ENCODE results near the gene TSPO2.
"Not testable (repeated sequence)": the region's sequence is repeated elsewhere in the genome, so short reads cannot be mapped to it uniquely, and the experiment has no call there.

Gene TSPO2, protein sequence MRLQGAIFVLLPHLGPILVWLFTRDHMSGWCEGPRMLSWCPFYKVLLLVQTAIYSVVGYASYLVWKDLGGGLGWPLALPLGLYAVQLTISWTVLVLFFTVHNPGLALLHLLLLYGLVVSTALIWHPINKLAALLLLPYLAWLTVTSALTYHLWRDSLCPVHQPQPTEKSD

GRCh38 chr6:41042226-41043055 lies at the start of gene TSPO2:
TSPO2 (plus strand) TSS chr6:41042467; CDS start chr6:41042986, 519 bp downstream.
- H3K4me3 ChIP-seq (ENCODE audit: low read depth, low read length): no peak within 1 kb of the TSS

DNA sequence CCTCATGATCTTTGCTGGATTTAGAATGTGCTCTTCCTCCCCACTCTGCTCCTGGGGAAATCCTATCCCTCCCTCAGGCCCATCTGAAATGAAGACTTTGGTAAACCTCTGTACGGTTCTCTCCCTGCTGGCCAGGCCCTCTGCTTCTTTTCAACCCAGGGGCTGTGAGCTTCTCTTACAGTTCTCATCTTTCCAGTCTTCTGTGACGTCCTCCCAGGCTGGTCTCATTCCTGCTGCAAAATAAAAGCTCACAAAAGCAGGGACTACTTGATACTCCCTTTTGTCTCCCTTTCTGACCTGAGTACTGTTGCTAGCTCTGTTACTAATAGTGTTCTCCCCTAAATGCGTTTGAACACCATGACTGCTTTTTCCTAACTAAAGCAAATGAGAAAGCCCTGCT lies 49.5 kb upstream of the TSPO2 start:
- H3K4me3 ChIP-seq (ENCODE audit: low read depth, low read length): no peak overlapping the region

GRCh38 chr6:40996591-40997233 lies 45.6 kb upstream of the TSPO2 start:
- no peak overlapping the region for H3K4me3 ChIP-seq (ENCODE audit: low read depth, low read length)

DNA sequence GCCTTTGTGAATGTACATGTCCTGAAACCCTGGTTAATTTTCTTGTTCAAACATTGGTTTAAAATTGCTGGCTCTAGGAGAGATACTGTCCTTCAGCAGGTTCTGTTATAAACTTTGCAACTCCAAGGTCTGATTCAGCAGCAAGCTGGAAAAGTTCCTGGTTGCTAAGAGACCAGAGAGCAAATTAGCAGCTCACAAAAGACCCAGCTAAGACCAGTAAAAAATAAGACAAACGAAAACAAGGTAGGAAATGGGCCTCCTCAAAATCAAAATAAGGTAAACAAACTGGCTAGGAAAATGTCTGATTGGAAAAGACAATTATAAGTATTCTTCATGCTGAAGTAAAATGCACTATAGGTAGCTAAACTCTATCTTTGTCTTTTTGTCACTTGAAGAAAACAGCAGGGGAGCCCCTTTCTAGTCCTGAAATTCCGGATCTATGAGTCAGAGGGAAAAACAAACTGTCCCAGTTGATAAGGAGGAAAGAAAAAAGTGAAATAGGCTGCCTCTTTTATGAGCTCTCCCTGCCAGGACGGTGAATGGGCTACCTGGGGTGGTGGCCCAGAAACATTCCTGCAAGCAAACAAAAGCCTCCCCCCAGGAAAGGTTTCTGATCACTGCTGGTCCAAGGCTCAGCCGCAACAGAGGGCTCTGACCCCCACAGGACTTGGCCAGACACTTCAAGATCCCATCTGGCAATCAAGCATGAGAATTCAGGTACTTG lies 44.9 kb upstream of the TSPO2 start:
- H3K4me3 ChIP-seq (ENCODE audit: low read depth, low read length): no peak overlapping the region

GRCh38 chr6:40998661-40999060 lies 43.6 kb upstream of the TSPO2 start:
- no peak overlapping the region for H3K4me3 ChIP-seq (ENCODE audit: low read depth, low read length)

- H3K4me3 ChIP-seq (ENCODE audit: low read depth, low read length): no peak overlapping the region
Observed at GRCh38 chr6:40999569-40999968, 42.7 kb upstream of the TSPO2 start.

GRCh38 chr6:41000248-41000647 lies 42.0 kb upstream of the TSPO2 start:
- H3K4me3 ChIP-seq (ENCODE audit: low read depth, low read length): no peak overlapping the region

GRCh38 chr6:41002168-41002567 lies 40.1 kb upstream of the TSPO2 start:
- H3K4me3 ChIP-seq (ENCODE audit: low read depth, low read length): no peak overlapping the region

GRCh38 chr6:41006217-41006616 lies 36.0 kb upstream of the TSPO2 start:
- not testable (repeated sequence) for H3K4me3 ChIP-seq (ENCODE audit: low read depth, low read length)

DNA sequence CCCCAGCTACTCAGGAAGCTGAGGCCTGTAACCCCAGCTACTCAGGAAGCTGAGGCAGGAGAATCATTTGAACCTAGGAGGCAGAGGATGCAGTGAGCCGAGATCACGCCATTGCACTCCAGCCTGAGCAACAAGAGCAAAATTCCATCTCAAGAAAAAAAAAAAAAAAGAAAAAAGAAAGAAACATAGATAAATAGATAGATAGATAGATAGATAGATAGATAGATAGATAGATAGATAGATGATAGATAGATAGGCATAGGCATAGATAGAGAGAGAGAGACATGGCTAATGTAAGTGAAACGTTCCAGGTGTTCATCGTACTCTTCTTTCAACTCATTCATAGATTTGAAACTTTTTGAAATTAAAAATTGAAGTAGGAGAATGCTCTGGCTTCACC lies 35.3 kb upstream of the TSPO2 start:
- not testable (repeated sequence) for H3K4me3 ChIP-seq (ENCODE audit: low read depth, low read length)

DNA sequence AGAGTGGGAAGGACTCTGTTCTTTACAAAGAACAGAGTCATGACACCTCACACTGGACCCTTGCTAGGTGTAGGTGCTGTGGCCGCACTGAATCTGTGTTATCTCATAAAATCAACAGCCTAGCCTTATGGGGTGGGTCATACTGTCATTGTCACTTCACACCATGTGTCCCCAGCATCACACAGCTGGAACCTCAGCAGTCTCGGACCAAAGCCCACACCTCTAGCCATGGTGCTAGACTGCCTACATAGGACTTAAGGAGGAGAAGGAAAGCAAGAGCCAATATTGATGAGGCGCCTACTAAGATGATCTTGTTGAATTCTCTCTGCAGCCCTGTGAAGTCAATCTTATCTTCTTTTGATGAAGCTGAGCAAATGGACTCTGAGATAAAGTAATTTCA lies 34.3 kb upstream of the TSPO2 start:
- H3K4me3 ChIP-seq (ENCODE audit: low read depth, low read length): no peak overlapping the region

GRCh38 chr6:41009669-41010068 lies 32.6 kb upstream of the TSPO2 start:
- H3K4me3 ChIP-seq (ENCODE audit: low read depth, low read length): no peak overlapping the region

DNA sequence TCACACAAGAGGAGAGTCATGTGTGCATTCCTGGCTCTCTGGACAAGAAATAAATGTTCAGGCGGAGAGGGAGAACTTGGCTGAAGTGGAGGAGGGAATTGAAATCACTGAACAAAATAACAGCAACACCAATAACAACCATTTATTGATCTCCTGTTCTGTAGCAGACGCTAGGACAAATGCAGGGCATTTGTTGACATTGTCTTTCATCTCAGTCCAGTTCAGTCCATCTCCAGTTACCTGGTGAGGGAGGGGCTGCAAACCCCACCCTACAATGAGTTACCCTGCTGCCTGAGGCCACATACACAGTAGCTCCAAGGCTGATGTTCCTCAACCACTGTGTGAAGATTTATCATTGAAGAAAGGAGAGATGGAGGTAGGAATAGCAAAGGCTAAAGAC lies 30.6 kb upstream of the TSPO2 start:
- no peak overlapping the region for H3K4me3 ChIP-seq (ENCODE audit: low read depth, low read length)

DNA sequence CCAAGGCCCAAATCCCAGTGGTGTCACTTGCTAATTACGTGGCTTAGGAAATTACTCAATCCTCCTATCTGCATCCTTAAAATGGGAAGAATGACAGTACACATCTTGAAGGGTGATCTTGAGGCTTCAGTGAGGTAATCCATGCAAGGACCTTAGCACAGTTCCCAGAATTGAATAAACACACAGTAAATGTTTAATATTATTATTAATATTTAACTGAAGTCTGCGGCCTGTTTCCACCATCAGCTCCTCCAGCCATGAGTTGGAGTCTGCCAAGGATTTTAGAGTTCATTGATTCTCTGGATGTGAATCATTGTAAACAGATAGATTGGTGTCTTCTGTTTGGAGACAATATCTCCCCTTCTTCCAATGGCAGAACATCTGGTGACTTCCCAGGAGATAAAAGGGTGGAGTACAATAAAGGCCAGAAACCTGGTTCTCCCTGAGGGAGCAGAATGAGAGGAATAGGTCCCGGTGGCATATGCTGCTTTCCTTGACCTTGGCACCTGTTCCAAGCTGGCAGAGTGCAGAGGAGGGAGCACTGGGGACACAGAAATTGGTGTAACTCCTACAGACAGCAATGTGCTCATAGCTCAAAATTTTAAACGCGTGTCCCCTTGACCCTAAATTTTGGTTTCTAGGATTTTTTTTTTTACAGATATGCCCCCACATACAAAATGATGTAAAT lies 28.7 kb upstream of the TSPO2 start:
- no peak overlapping the region for H3K4me3 ChIP-seq (ENCODE audit: low read depth, low read length)

GRCh38 chr6:41014780-41015179 lies 27.5 kb upstream of the TSPO2 start:
- no peak overlapping the region for H3K4me3 ChIP-seq (ENCODE audit: low read depth, low read length)

DNA sequence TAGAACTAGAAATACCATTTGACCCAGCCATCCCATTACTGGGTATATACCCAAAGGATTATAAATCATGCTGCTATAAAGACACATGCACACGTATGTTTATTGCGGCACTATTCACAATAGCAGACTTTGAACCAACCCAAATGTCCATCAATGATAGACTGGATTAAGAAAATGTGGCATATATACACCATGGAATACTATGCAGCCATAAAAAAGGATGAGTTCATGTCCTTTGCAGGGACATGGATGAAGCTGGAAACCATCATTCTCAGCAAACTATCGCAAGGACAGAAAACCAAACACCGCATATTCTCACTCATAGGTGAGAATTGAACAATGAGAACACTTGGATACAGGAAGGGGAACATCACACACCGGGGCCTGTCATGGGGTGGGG lies 26.4 kb upstream of the TSPO2 start:
- not testable (repeated sequence) for H3K4me3 ChIP-seq (ENCODE audit: low read depth, low read length)

DNA sequence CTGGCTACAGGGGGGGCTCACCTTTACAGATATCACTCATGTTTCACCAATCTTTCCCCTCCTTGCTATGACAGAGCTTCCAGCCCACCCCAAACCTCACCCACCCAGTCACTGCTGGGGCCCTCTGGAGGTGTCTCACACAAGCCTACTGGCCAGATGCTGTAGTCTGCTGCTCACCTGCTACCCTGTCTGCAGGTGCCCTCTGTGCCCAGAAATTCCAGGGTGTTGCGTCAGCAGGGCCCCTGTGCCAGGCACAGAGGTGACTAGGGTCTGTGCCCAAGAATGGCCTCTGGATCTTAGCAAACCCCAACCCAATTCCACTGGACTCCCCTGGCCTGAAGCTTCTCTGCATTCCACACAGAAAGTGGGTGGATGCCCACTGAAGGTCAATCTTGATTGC lies 24.6 kb upstream of the TSPO2 start:
- no peak overlapping the region for H3K4me3 ChIP-seq (ENCODE audit: low read depth, low read length)

- H3K4me3 ChIP-seq (ENCODE audit: low read depth, low read length): no peak overlapping the region
Observed at GRCh38 chr6:41021832-41022231, 20.4 kb upstream of the TSPO2 start.

GRCh38 chr6:41022294-41022693 lies 20.0 kb upstream of the TSPO2 start:
- no peak overlapping the region for H3K4me3 ChIP-seq (ENCODE audit: low read depth, low read length)

- H3K4me3 ChIP-seq (ENCODE audit: low read depth, low read length): no peak overlapping the region
Observed at GRCh38 chr6:41023114-41023513, 19.2 kb upstream of the TSPO2 start.

- no peak overlapping the region for H3K4me3 ChIP-seq (ENCODE audit: low read depth, low read length)
Observed at GRCh38 chr6:41025966-41026530, 16.2 kb upstream of the TSPO2 start.

Measured in iPS-11a (cell line).